HTERT RPE-1 (cell line): Measurements from ENCODE around the gene ZNF185.

Source experiments
- in situ Hi-C: fragments of 300-500 bp; cut with MboI; formaldehyde crosslinking; loops from 4 replicates; pipeline ENCODE4 v1.14.3; 2020; ENCODE audit warnings: low sequenced_read_pairs

The ZNF185 gene

GRCh38 chrX:152897222-152898131 lies at the start of gene ZNF185:
Gene ZNF185 (plus strand): TSS chrX:152898067. CDS start chrX:152914490, 16,423 bp downstream.
- in situ Hi-C loops: no loop called here

- in situ Hi-C loops: no loop called here
Measured at GRCh38 chrX:152850465-152850864, 47.4 kb upstream of the ZNF185 start.

- in situ Hi-C loops: no loop called here
Measured at GRCh38 chrX:152853986-152854385, 43.9 kb upstream of the ZNF185 start.

GRCh38 chrX:152861116-152861515 lies 36.8 kb upstream of the ZNF185 start:
- in situ Hi-C loops: no loop called here

- in situ Hi-C loops: no loop called here
Measured at GRCh38 chrX:152861826-152862225, 36.0 kb upstream of the ZNF185 start.

- in situ Hi-C loops: no loop called here
Measured at GRCh38 chrX:152865232-152865920, 32.5 kb upstream of the ZNF185 start.

- in situ Hi-C loops: no loop called here
Measured at GRCh38 chrX:152866386-152866785, 31.5 kb upstream of the ZNF185 start.

- in situ Hi-C loops: no loop called here
Measured at GRCh38 chrX:152869972-152870371, 27.9 kb upstream of the ZNF185 start.

- in situ Hi-C loops: no loop called here
Measured at GRCh38 chrX:152871260-152871659, 26.6 kb upstream of the ZNF185 start.

- in situ Hi-C loops: no loop called here
Measured at GRCh38 chrX:152872522-152872921, 25.3 kb upstream of the ZNF185 start.

GRCh38 chrX:152873361-152873760 lies 24.5 kb upstream of the ZNF185 start:
- in situ Hi-C loops: no loop called here

- in situ Hi-C loops: no loop called here
Measured at GRCh38 chrX:152876931-152877840, 20.7 kb upstream of the ZNF185 start.

- in situ Hi-C loops: no loop called here
Measured at GRCh38 chrX:152878976-152879755, 18.7 kb upstream of the ZNF185 start.

- in situ Hi-C loops: no loop called here
Measured at GRCh38 chrX:152881289-152881688, 16.6 kb upstream of the ZNF185 start.

GRCh38 chrX:152884171-152884570 lies 13.7 kb upstream of the ZNF185 start:
- in situ Hi-C loops: no loop called here

GRCh38 chrX:152886716-152887115 lies 11.2 kb upstream of the ZNF185 start:
- in situ Hi-C loops: no loop called here

GRCh38 chrX:152892499-152892898 lies 5.4 kb upstream of the ZNF185 start:
- in situ Hi-C loops: no loop called here

GRCh38 chrX:152892999-152893891 lies 4.6 kb upstream of the ZNF185 start:
- in situ Hi-C loops: no loop called here

- in situ Hi-C loops: no loop called here
Measured at GRCh38 chrX:152893980-152894610, 3.8 kb upstream of the ZNF185 start.
